Trophoblast cell (in vitro differentiated cells and primary cell): ENCODE results near the gene LZTS2.
"Not testable (repeated sequence)": the region's sequence is repeated elsewhere in the genome, so short reads cannot be mapped to it uniquely, and the experiment has no call there.

Experiments used
- DNase-seq, 2 donors: peaks; one replicate each; pipeline ENCODE4 v3.0.0-alpha.2; 2016
- H2AFZ ChIP-seq: 2 replicates; pipeline ENCODE4 v1.6.1; 2013; ENCODE audit warnings: low read length, moderate library complexity, mild to moderate bottlenecking; ENCODE audit not compliant: insufficient read depth, poor library complexity
- H2AK5ac ChIP-seq: 2 replicates; pipeline ENCODE4 v1.6.1; 2013; ENCODE audit warnings: mild to moderate bottlenecking, low read length
- H2BK120ac ChIP-seq: 2 replicates; pipeline ENCODE4 v1.6.1; 2013; ENCODE audit warnings: low read length, mild to moderate bottlenecking, moderate library complexity; ENCODE audit not compliant: insufficient read depth, poor library complexity
- H2BK12ac ChIP-seq: 2 replicates; pipeline ENCODE4 v1.6.1; 2013; ENCODE audit warnings: mild to moderate bottlenecking, low read length, moderate library complexity
- H2BK5ac ChIP-seq: 2 replicates; pipeline ENCODE4 v1.6.1; 2013; ENCODE audit warnings: low read length, low read depth, moderate library complexity, mild to moderate bottlenecking; ENCODE audit not compliant: poor library complexity
- H3K14ac ChIP-seq: 2 replicates; pipeline ENCODE4 v1.6.1; 2013; ENCODE audit warnings: mild to moderate bottlenecking, low read length
- H3K18ac ChIP-seq: 2 replicates; pipeline ENCODE4 v1.6.1; 2013; ENCODE audit warnings: mild to moderate bottlenecking, low read length
- H3K23ac ChIP-seq: 2 replicates; pipeline ENCODE4 v1.6.1; 2013; ENCODE audit warnings: low read length
- H3K27ac ChIP-seq: 2 replicates; pipeline ENCODE4 v1.5.1; 2013; ENCODE audit warnings: low read depth, mild to moderate bottlenecking, inconsistent platforms, low read length, moderate library complexity
- H3K27me3 ChIP-seq: 2 replicates; pipeline ENCODE4 v1.6.1; 2013; ENCODE audit warnings: inconsistent platforms, mild to moderate bottlenecking, low read length, moderate library complexity; ENCODE audit not compliant: insufficient read depth
- H3K36me3 ChIP-seq, 2 experiments: 1 replicate in 1 of 2; 2 replicates in 1 of 2; pipeline ENCODE4 v1.6.1; 2013; ENCODE audit warnings: low read length in 2 of 2, mild to moderate bottlenecking in 2 of 2, moderate library complexity in 1 of 2; ENCODE audit not compliant: insufficient read depth in 2 of 2, control insufficient read depth in 1 of 2
- H3K4ac ChIP-seq: 2 replicates; pipeline ENCODE4 v1.6.1; 2013; ENCODE audit warnings: low read depth, mild to moderate bottlenecking, low read length, moderate library complexity
- H3K4me1 ChIP-seq, 2 experiments: 1 replicate in 1 of 2; 2 replicates in 1 of 2; pipeline ENCODE4 v1.6.1; 2013; ENCODE audit warnings: low read length in 2 of 2, mild to moderate bottlenecking in 2 of 2, moderate library complexity in 1 of 2; ENCODE audit not compliant: insufficient read depth in 2 of 2, control insufficient read depth in 1 of 2
- H3K4me2 ChIP-seq: 2 replicates; pipeline ENCODE4 v1.6.1; 2013; ENCODE audit warnings: inconsistent platforms, mild to moderate bottlenecking, low read length, moderate library complexity
- H3K4me3 ChIP-seq: 2 replicates; pipeline ENCODE4 v1.5.1; 2013; ENCODE audit warnings: mild to moderate bottlenecking, low read depth, low read length, inconsistent platforms
- H3K79me1 ChIP-seq: one replicate; pipeline ENCODE4 v1.6.1; 2013; ENCODE audit warnings: low read length
- H3K79me2 ChIP-seq: 2 replicates; pipeline ENCODE4 v1.6.1; 2013; ENCODE audit warnings: low read length, mild to moderate bottlenecking; ENCODE audit not compliant: control insufficient read depth, insufficient read depth, poor library complexity
- H3K9ac ChIP-seq: 2 replicates; pipeline ENCODE4 v1.6.1; 2013; ENCODE audit warnings: mild to moderate bottlenecking, low read length
- H3K9me3 ChIP-seq: 2 replicates; pipeline ENCODE4 v1.6.1; 2013; ENCODE audit warnings: low read depth, mild to moderate bottlenecking, control low read depth, inconsistent platforms, low read length; ENCODE audit not compliant: insufficient read depth
- H4K12ac ChIP-seq: 2 replicates; pipeline ENCODE4 v1.6.1; 2013; ENCODE audit warnings: low read depth, mild to moderate bottlenecking, low read length, moderate library complexity
- H4K8ac ChIP-seq: 2 replicates; pipeline ENCODE4 v1.6.1; 2013; ENCODE audit warnings: low read depth, mild to moderate bottlenecking, low read length, moderate library complexity
- H4K91ac ChIP-seq: one replicate; pipeline ENCODE4 v1.6.1; 2013; ENCODE audit warnings: low read depth, mild to moderate bottlenecking, low read length, moderate library complexity
- WGBS: extraction: QIAGEN DNeasy Blood & Tissue Kit; methylation state at CpG from one replicate; pipeline ENCODE4 v1.1.7; 2013; ENCODE audit warnings: missing lambda C conversion rate; ENCODE audit not compliant: insufficient read length, insufficient coverage; ENCODE audit errors: extremely low coverage; 5-methylcytosine and 5-hydroxymethylcytosine counted together

LZTS2 gene

GRCh38 chr10:101033276-101033675, 33.7 kb downstream of the LZTS2 start:
- H2AFZ ChIP-seq: no peak overlapping the region
- H3K9me3 ChIP-seq: no peaks in the 10 kb centered on the region
- WGBS: no CpG with 5 or more reads among the region's 3 CpGs
- no peak overlapping the region for H3K27ac ChIP-seq
- H4K12ac ChIP-seq: no peak overlapping the region
- no peaks in the 10 kb centered on the region for H3K27me3 ChIP-seq
- H3K4ac ChIP-seq: no peak overlapping the region
- no peak overlapping the region for H3K9ac ChIP-seq
- no peak overlapping the region for H4K91ac ChIP-seq
- no peak overlapping the region for H3K4me2 ChIP-seq
- DNase-seq: no peak
- H3K4me3 ChIP-seq: no peak overlapping the region
- H3K14ac ChIP-seq: no peak overlapping the region
- no peak overlapping the region for H3K23ac ChIP-seq
- H2BK5ac ChIP-seq: no peak overlapping the region
- no peaks in the 10 kb centered on the region for H3K79me2 ChIP-seq
- no peak overlapping the region for H2BK12ac ChIP-seq
- H3K4me1 ChIP-seq: peaks cover 17 to 22% of the 10 kb centered on the region in 2 experiments
- no peak overlapping the region for H4K8ac ChIP-seq
- no peak overlapping the region for H2AK5ac ChIP-seq
- H3K18ac ChIP-seq: no peak overlapping the region
- peaks cover 9% of the 10 kb centered on the region for H3K79me1 ChIP-seq
- peaks cover 21 to 23% of the 10 kb centered on the region in 2 experiments for H3K36me3 ChIP-seq
- no peak overlapping the region for H2BK120ac ChIP-seq

DNA sequence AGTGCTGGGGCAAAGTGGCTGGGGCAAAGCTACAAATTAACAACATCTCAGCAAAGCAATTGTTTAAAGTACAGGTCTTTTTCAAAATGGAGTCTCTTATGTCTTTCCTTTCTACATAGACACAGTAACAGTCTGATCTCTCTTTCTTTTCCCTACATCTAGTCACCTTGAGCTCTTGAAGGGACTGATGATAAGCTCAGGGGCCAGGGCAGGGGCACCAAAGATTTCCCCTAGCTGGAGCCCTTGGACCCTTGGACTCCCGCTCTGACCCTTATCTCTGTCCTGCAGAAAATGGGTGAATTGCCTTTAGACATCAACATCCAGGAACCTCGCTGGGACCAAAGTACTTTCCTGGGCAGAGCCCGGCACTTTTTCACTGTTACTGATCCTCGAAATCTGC, 34.8 kb downstream of the LZTS2 start:
- not testable (repeated sequence) for H3K79me1 ChIP-seq, H2BK12ac ChIP-seq, H4K91ac ChIP-seq, H2AK5ac ChIP-seq, H3K14ac ChIP-seq, H3K9ac ChIP-seq, H3K9me3 ChIP-seq, H3K79me2 ChIP-seq, H4K8ac ChIP-seq, H3K4me3 ChIP-seq, H3K27ac ChIP-seq, H2AFZ ChIP-seq, H2BK5ac ChIP-seq, H3K23ac ChIP-seq, H3K4ac ChIP-seq, H3K4me2 ChIP-seq, H3K27me3 ChIP-seq, H4K12ac ChIP-seq, DNase-seq, H2BK120ac ChIP-seq, H3K18ac ChIP-seq
- Histone ChIP-seq H3K36me3 (peaks cover 21 to 25% of the 10 kb centered on the region in 2 experiments), H3K4me1 (peaks cover 17 to 22% of the 10 kb centered on the region in 2 experiments)
- WGBS: no CpG with 5 or more reads among the region's 4 CpGs

DNA sequence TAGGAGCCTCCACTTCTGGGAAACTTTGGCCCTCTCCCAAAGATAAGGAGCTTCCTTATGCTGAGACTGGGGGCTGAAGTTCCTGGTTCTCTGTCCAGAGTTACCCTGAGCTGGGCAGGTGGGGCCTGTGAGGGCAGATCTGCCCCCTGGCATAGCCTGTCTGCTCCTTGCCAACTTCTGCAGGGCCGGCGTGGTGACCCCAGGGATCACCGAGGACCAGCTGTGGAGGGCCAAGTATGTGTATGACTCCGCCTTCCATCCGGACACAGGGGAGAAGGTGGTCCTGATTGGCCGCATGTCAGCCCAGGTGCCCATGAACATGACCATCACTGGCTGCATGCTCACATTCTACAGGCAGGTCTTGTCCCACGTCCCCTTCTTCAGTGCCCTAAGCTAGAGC, 35.7 kb downstream of the LZTS2 start:
- Histone ChIP-seq H3K4me3 (no peak overlapping the region), H3K79me1 (peaks cover 9% of the 10 kb centered on the region), H2BK5ac (no peak overlapping the region), H3K79me2 (no peaks in the 10 kb centered on the region), H3K9me3 (no peaks in the 10 kb centered on the region), H3K4me1 (peaks cover 12 to 20% of the 10 kb centered on the region in 2 experiments), H3K18ac (no peak overlapping the region), H3K4me2 (no peak overlapping the region), H3K36me3 (peaks cover 21 to 25% of the 10 kb centered on the region in 2 experiments), H3K27me3 (no peaks in the 10 kb centered on the region), H4K12ac (no peak overlapping the region), H2AK5ac (no peak overlapping the region), H2AFZ (no peak overlapping the region), H3K23ac (no peak overlapping the region), H3K4ac (no peak overlapping the region), H4K8ac (no peak overlapping the region), H2BK12ac (no peak overlapping the region), H3K27ac (no peak overlapping the region), H3K9ac (no peak overlapping the region), H3K14ac (no peak overlapping the region), H2BK120ac (no peak overlapping the region), H4K91ac (no peak overlapping the region)
- DNase-seq: no peak
- no CpG with 5 or more reads among the region's 7 CpGs for WGBS

GRCh38 chr10:101035916-101036702, 36.5 kb downstream of the LZTS2 start:
- no peak overlapping the region for H4K12ac ChIP-seq
- H3K27me3 ChIP-seq: no peaks in the 10 kb centered on the region
- no CpG with 5 or more reads among the region's 10 CpGs for WGBS
- peaks cover 9% of the 10 kb centered on the region for H3K79me1 ChIP-seq
- no peak overlapping the region for H2AFZ ChIP-seq
- H2BK120ac ChIP-seq: no peak overlapping the region
- H3K4me3 ChIP-seq: no peak overlapping the region
- H4K8ac ChIP-seq: no peak overlapping the region
- H3K23ac ChIP-seq: no peak overlapping the region
- no peak overlapping the region for H2BK12ac ChIP-seq
- H3K14ac ChIP-seq: no peak overlapping the region
- H3K4me2 ChIP-seq: no peak overlapping the region
- H4K91ac ChIP-seq: no peak overlapping the region
- peaks cover 8 to 15% of the 10 kb centered on the region in 2 experiments for H3K4me1 ChIP-seq
- no peaks in the 10 kb centered on the region for H3K79me2 ChIP-seq
- no peaks in the 10 kb centered on the region for H3K9me3 ChIP-seq
- no peak overlapping the region for H3K4ac ChIP-seq
- peaks cover 21 to 25% of the 10 kb centered on the region in 2 experiments for H3K36me3 ChIP-seq
- no peak overlapping the region for H2AK5ac ChIP-seq
- DNase-seq: no peak
- no peak overlapping the region for H3K27ac ChIP-seq
- no peak overlapping the region for H2BK5ac ChIP-seq
- H3K18ac ChIP-seq: no peak overlapping the region
- H3K9ac ChIP-seq: no peak overlapping the region
